IMR-90 (cell line): ENCODE data around the gene ARPC2. TPM values are rescaled to one million over a fixed set of nuclear protein-coding genes. Genes with fewer than 3 reads are reported as not detected.

Experiments used
- ATAC-seq: fragments of 200-7000 bp; cut with Tn5 transposase; 2 replicates; pipeline ENCODE4 v1.9.1; 2020; ENCODE audit warnings: low read depth, mild to moderate bottlenecking, moderate library complexity
- BruUV-seq: library from RNA; stranded (reverse); fragments of 400-500 nt; replicated peaks from 2 replicates; lab custom pipeline; 2021; lab: Mats Ljungman, UMichigan
- CTCF ChIA-PET: fragments of 300-600 bp; formaldehyde crosslinking; extraction: SDS; loops from one replicate; lab custom pipeline; 2021; ENCODE audit warnings: antibody characterized with exemption; lab: Yijun Ruan, JAX
- POLR2A ChIA-PET: fragments of 300-600 bp; sonication (Branson Sonifier 250); formaldehyde crosslinking; loops from one replicate; lab custom pipeline; 2022; ENCODE audit warnings: antibody characterized with exemption; ENCODE audit not compliant: unreplicated experiment; lab: Charles Lee
- DNase-seq: peaks from one replicate; pipeline ENCODE4 v3.0.0; 2013
- H2AFZ ChIP-seq: replicated peaks from 2 replicates; pipeline ENCODE3; 2013; ENCODE audit warnings: low read length, mild to moderate bottlenecking; ENCODE audit not compliant: poor library complexity
- H2AK5ac ChIP-seq: 2 replicates; pipeline ENCODE4 v1.6.1; 2013; ENCODE audit warnings: low read depth, low read length, inconsistent platforms
- H2AK9ac ChIP-seq: replicated peaks from 2 replicates; pipeline ENCODE3; 2013; ENCODE audit warnings: mild to moderate bottlenecking, low read depth, low read length, moderate library complexity; ENCODE audit not compliant: poor library complexity
- H2BK120ac ChIP-seq: 2 replicates; pipeline ENCODE4 v1.6.1; 2013; ENCODE audit warnings: low read depth, low read length, inconsistent platforms
- H2BK15ac ChIP-seq: 3 replicates; pipeline ENCODE4 v1.6.1; 2013; ENCODE audit warnings: low read depth, low read length, inconsistent platforms
- H2BK20ac ChIP-seq: 2 replicates; pipeline ENCODE4 v1.6.1; 2013; ENCODE audit warnings: low read depth, mild to moderate bottlenecking, inconsistent platforms, low read length, moderate library complexity
- H2BK5ac ChIP-seq: 2 replicates; pipeline ENCODE4 v1.6.1; 2013; ENCODE audit warnings: mild to moderate bottlenecking, low read depth, low read length, inconsistent platforms; ENCODE audit not compliant: poor library complexity, severe bottlenecking
- H3K14ac ChIP-seq: replicated peaks from 2 replicates; pipeline ENCODE4 v1.6.1; 2013; ENCODE audit warnings: low read depth, low read length, inconsistent platforms
- H3K18ac ChIP-seq: 2 replicates; pipeline ENCODE4 v1.6.1; 2013; ENCODE audit warnings: low read depth, low read length, control low read depth
- H3K23ac ChIP-seq: 2 replicates; pipeline ENCODE4 v1.6.1; 2013; ENCODE audit warnings: low read depth, low read length, inconsistent platforms
- H3K27ac ChIP-seq: 2 replicates; pipeline ENCODE4 v1.5.1; 2013; ENCODE audit warnings: mild to moderate bottlenecking, control low read depth, low read length; ENCODE audit not compliant: insufficient read depth
- H3K27me3 ChIP-seq: 2 replicates; pipeline ENCODE4 v1.6.1; 2013; ENCODE audit warnings: low read length; ENCODE audit not compliant: control insufficient read depth, insufficient read depth
- H3K36me3 ChIP-seq: 2 replicates; pipeline ENCODE4 v1.6.1; 2013; ENCODE audit warnings: low read length, mixed read lengths; ENCODE audit not compliant: control insufficient read depth, insufficient read depth
- H3K4ac ChIP-seq: 2 replicates; pipeline ENCODE4 v1.6.1; 2013; ENCODE audit warnings: low read depth, low read length, inconsistent platforms
- H3K4me1 ChIP-seq: 2 replicates; pipeline ENCODE4 v1.6.1; 2013; ENCODE audit warnings: low read length, mixed read lengths; ENCODE audit not compliant: control insufficient read depth, insufficient read depth
- H3K4me2 ChIP-seq: 2 replicates; pipeline ENCODE4 v1.6.1; 2013; ENCODE audit warnings: low read depth, mild to moderate bottlenecking, control low read depth, low read length, moderate library complexity
- H3K4me3 ChIP-seq: 2 replicates; pipeline ENCODE4 v1.5.1; 2013; ENCODE audit warnings: low read depth, mild to moderate bottlenecking, control low read depth, low read length, moderate library complexity; ENCODE audit not compliant: insufficient read depth
- H3K56ac ChIP-seq: 2 replicates; pipeline ENCODE4 v1.6.1; 2013; ENCODE audit warnings: low read length, inconsistent platforms; ENCODE audit not compliant: insufficient read depth; ENCODE audit errors: extremely low read depth
- H3K79me1 ChIP-seq, 2 experiments: 2 replicates each; pipeline ENCODE4 v1.6.1; 2013; ENCODE audit warnings: low read length in 2 of 2, inconsistent platforms in 1 of 2, low read depth in 1 of 2
- H3K9ac ChIP-seq: 2 replicates; pipeline ENCODE4 v1.6.1; 2013; ENCODE audit warnings: low read depth, low read length, control low read depth
- H3K9me1 ChIP-seq: 2 replicates; pipeline ENCODE4 v1.6.1; 2013; ENCODE audit warnings: low read length, inconsistent platforms; ENCODE audit not compliant: insufficient read depth
- H3K9me3 ChIP-seq: 2 replicates; pipeline ENCODE4 v1.6.1; 2013; ENCODE audit warnings: low read length; ENCODE audit not compliant: control insufficient read depth, insufficient read depth
- H4K20me1 ChIP-seq: 2 replicates; pipeline ENCODE4 v1.6.1; 2013; ENCODE audit warnings: low read length, inconsistent platforms; ENCODE audit not compliant: insufficient read depth
- H4K5ac ChIP-seq: 2 replicates; pipeline ENCODE4 v1.6.1; 2013; ENCODE audit warnings: mild to moderate bottlenecking, low read depth, low read length, control low read depth
- H4K8ac ChIP-seq, 2 experiments: 2 replicates each; pipeline ENCODE4 v1.6.1; 2013; ENCODE audit warnings: low read depth in 2 of 2, low read length in 2 of 2, control low read depth in 1 of 2, inconsistent platforms in 1 of 2
- H4K91ac ChIP-seq: 2 replicates; pipeline ENCODE4 v1.6.1; 2013; ENCODE audit warnings: low read depth, low read length, inconsistent platforms; ENCODE audit not compliant: insufficient read depth
- BHLHE40 ChIP-seq: fragments of 150-350 bp; IDR thresholded peaks from 2 replicates; pipeline ENCODE4 v1.6.1; 2016; ENCODE audit warnings: mild to moderate bottlenecking, low read depth, low read length
- CEBPB ChIP-seq: IDR thresholded peaks from 2 replicates; pipeline ENCODE4 v1.6.1; 2012; ENCODE audit warnings: low read depth, low read length, improper control_type of control experiment
- CHD1 ChIP-seq: IDR thresholded peaks from 2 replicates; pipeline ENCODE4 v1.6.1; 2012; ENCODE audit warnings: low read depth, low read length, improper control_type of control experiment
- ELK1 ChIP-seq: fragments of 150-350 bp; IDR thresholded peaks from 2 replicates; pipeline ENCODE4 v1.6.1; 2016; ENCODE audit warnings: low read depth, mild to moderate bottlenecking, low read length, moderate library complexity, borderline replicate concordance
- MAFK ChIP-seq: IDR thresholded peaks from 2 replicates; pipeline ENCODE4 v1.6.1; 2012; ENCODE audit warnings: low read depth, low read length, improper control_type of control experiment
- MAZ ChIP-seq: IDR thresholded peaks from 2 replicates; pipeline ENCODE4 v1.6.1; 2012; ENCODE audit warnings: low read depth, mild to moderate bottlenecking, low read length, improper control_type of control experiment, moderate library complexity, borderline replicate concordance
- MXI1 ChIP-seq: IDR thresholded peaks from 2 replicates; pipeline ENCODE4 v1.6.1; 2012; ENCODE audit warnings: low read depth, mild to moderate bottlenecking, low read length, moderate library complexity, borderline replicate concordance
- NFE2L2 ChIP-seq: fragments of 150-350 bp; IDR thresholded peaks from 2 replicates; pipeline ENCODE4 v1.6.1; 2016; ENCODE audit warnings: low read depth, mild to moderate bottlenecking, low read length
- POLR2A ChIP-seq: IDR thresholded peaks from 2 replicates; pipeline ENCODE4 v1.6.1; 2012; ENCODE audit warnings: mild to moderate bottlenecking, low read depth, low read length
- RCOR1 ChIP-seq: IDR thresholded peaks from 2 replicates; pipeline ENCODE4 v1.6.1; 2012; ENCODE audit warnings: mild to moderate bottlenecking, low read length, improper control_type of control experiment; ENCODE audit not compliant: insufficient replicate concordance
- SMC3 ChIP-seq: fragments of 150-350 bp; IDR thresholded peaks from 2 replicates; pipeline ENCODE4 v1.6.1; 2016; ENCODE audit warnings: low read depth, mild to moderate bottlenecking, antibody characterized with exemption, low read length, moderate library complexity
- USF2 ChIP-seq: fragments of 150-350 bp; IDR thresholded peaks from 2 replicates; pipeline ENCODE4 v1.6.1; 2017; ENCODE audit warnings: mild to moderate bottlenecking, antibody characterized with exemption, low read length, low read depth
- WGBS, 2 experiments: methylation state at CpG; one replicate each; pipeline versions ENCODE4 v1.1.5 to v1.1.7; 2013; ENCODE audit warnings: missing lambda C conversion rate in 2 of 2; ENCODE audit not compliant: insufficient read length in 1 of 2; ENCODE audit errors: extremely low coverage in 2 of 2; 5-methylcytosine and 5-hydroxymethylcytosine counted together
- dilution Hi-C: fragments of 300-500 bp; cut with HindIII; formaldehyde crosslinking; loops from one replicate; pipeline ENCODE4 v1.14.3; 2018; ENCODE audit warnings: low sequenced_read_pairs; ENCODE audit not compliant: unreplicated experiment
- in situ Hi-C: fragments of 300-500 bp; cut with MboI; formaldehyde crosslinking; loops from 3 replicates; pipeline ENCODE4 v1.14.3; 2019; ENCODE audit warnings: low sequenced_read_pairs, inconsistent platforms, mixed read lengths
- intact Hi-C: fragments of 100-400 bp; cut with micrococcal nuclease; formaldehyde crosslinking; loops from 2 replicates; pipeline ENCODE4 v1.10.0; 2022
- polyA plus RNA-seq, 3 experiments: library from polyadenylated mRNA; depleted of rRNA; stranded (reverse); fragments of >200 nt; gene quantifications; 2 replicates each; pipeline ENCODE4 v1.2.3, GENCODE V29; 2012; ENCODE audit warnings: low replicate concordance in 1 of 3
- total RNA-seq: library from RNA; depleted of rRNA; stranded (reverse); fragments of >200 nt; gene quantifications from 2 replicates; pipeline ENCODE4 v1.2.3, GENCODE V29; 2012

The ARPC2 gene
- total and polyA plus RNA-seq, 2 of the 4 experiments (the other 2 are of a cell fraction), result 561 to 635 TPM

GRCh38 chr2:218216674-218217359 is at the start of gene ARPC2 (continued):
- TF ChIP-seq MXI1 (peak; percentile 69), CHD1 (peak; percentile 46; the same call in 1 of the 2 replicates), NFE2L2 (0 out of 2 replicates have a peak, but pooled peaks have one; percentile 2), BHLHE40 (no peak), SMC3 (no peak)

- intact Hi-C loops, result no loop called here
- H3K18ac ChIP-seq, result no peak overlapping the region
- H2AFZ ChIP-seq, result no peak overlapping the region
- H3K23ac ChIP-seq, result no peak overlapping the region
- CTCF ChIA-PET, result interaction anchor here (0.7 kb wide), 1 partner anchor 94 kb away, joined by 3 read pairs; no protein-coding TSS in a partner anchor
- dilution Hi-C loops, result no loop called here
- H3K56ac ChIP-seq, result no peak overlapping the region
- H2BK120ac ChIP-seq, result no peak overlapping the region
- POLR2A ChIA-PET, result no interaction called here
- H3K27me3 ChIP-seq, result peaks cover 42% of the 10 kb centered on the region
- no peak overlapping the region for H3K14ac ChIP-seq
- no peak overlapping the region for H3K9ac ChIP-seq
- peaks cover 1% of the 10 kb centered on the region; the same call in 1 of the 2 replicates for H3K4me1 ChIP-seq
- no peak overlapping the region for H3K4me2 ChIP-seq
- DNase-seq (peak; percentile 6), ATAC-seq (no peak)
- in situ Hi-C loops, result no loop called here
- no peaks in the 10 kb centered on the region for H3K9me3 ChIP-seq
- H3K4me3 ChIP-seq, result no peak overlapping the region
- H2AK9ac ChIP-seq, result no peak overlapping the region
- H2AK5ac ChIP-seq, result no peak overlapping the region
- 0% methylated on average over 1 of the region's 1 CpG; no CpG with 5 or more reads in 1 of the 2 experiments for WGBS, 2 experiments
- no peak overlapping the region for H4K8ac ChIP-seq
- H3K36me3 ChIP-seq, result no peaks in the 10 kb centered on the region
- H4K91ac ChIP-seq, result no peak overlapping the region
- no peaks in the 10 kb centered on the region for H3K9me1 ChIP-seq
- H2BK5ac ChIP-seq, result no peak overlapping the region
- no peak overlapping the region for H2BK15ac ChIP-seq
- H4K20me1 ChIP-seq, result no peaks in the 10 kb centered on the region
- no peak overlapping the region for H3K27ac ChIP-seq
- no peak overlapping the region for H2BK20ac ChIP-seq
- H3K79me1 ChIP-seq, result no peaks in the 10 kb centered on the region
- BruUV-seq, result no TSS peak
- no peak overlapping the region for H3K4ac ChIP-seq
- H4K5ac ChIP-seq, result no peak overlapping the region
- TF ChIP-seq MAZ (no peak), POLR2A (no peak), CHD1 (no peak), NFE2L2 (no peak), MXI1 (no peak), RCOR1 (no peak), SMC3 (no peak), MAFK (no peak), USF2 (no peak), ELK1 (no peak), CEBPB (no peak)
Observed at GRCh38 chr2:218168016-218168415, 49.0 kb upstream of the ARPC2 start.
